ENCODE measurements around the gene BACE1.
"Not testable (repeated sequence)": the region's sequence is repeated elsewhere in the genome, so short reads cannot be mapped to it uniquely, and the experiment has no call there.

Gene BACE1

DNA sequence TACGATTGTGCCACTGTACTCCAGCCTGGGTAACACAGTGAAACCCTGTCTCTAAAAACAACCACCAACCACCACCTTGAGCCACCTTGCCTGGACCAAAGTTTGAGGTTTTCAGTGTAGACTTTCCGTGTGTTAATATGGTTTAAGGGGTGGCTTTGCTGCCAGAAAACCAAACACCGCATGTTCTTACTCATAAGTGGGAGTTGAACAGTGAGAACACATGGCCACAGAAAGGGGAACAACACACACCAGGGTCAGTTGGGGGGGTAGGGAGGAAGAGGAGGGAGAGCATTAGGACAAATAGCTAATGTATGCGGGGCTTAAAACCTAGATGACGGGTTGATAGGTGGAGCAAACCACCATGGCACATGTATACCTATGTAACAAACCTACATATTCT is 43.9 kb downstream of the BACE1 start:
- not testable (repeated sequence) for DNase-seq

DNA sequence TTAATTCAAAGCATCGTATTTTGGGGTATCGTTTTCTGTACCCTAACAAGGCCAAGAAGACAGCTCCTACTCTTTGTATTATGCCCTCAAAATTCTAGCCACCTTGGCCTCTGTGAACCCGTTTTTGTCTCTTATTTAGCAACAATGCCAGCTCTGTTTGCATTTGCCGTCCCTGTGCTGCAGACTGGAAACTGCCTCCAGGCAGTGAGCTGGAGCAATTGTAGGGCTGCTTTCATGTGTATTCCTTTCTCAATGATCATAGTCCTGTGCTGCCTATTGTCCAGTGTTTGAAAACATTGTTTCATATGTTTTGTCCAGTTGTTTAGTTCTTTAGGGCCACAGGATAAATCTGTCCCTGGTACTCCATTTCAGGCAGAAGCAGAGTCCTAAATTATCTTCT is 44.8 kb downstream of the BACE1 start:
- no peak for DNase-seq

DNA sequence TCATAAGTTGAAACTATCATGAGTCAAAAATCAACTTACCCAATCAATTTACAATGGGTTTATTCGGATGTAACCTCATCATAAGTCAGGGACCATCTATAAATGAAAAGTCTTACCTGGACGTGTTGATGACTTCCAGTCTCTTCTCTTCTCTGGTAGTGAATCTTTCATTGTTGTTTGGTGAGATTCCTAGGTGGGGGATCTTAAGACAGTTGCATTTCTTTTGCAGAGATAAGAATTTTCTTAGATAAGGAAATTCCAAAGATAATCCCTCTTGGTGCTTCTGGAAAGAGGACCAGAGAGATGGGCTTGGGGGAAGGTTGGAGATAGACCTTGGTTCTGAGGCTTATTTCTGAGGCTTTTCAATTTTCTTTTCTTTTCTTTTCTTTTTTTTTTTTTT is 46.2 kb downstream of the BACE1 start:
- no peak for DNase-seq

DNA sequence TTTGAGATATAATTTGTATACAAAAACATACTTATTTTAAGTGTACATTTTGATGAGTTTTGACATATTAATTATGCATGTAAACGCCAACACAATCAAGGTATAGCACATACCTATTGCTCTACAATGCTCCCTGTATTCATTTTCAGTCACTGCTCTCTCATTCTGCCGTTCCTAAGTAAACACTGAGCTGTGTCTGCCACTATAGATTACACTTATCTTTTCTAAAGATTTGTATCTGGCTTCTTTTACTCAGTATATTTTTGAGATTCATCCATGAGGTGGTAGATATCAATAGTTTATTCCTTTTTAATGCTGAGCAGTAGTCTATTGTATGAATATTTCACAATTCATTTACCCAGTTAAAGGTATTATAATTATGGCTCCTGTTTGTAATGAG is 50.3 kb downstream of the BACE1 start:
- no peak for DNase-seq

DNA sequence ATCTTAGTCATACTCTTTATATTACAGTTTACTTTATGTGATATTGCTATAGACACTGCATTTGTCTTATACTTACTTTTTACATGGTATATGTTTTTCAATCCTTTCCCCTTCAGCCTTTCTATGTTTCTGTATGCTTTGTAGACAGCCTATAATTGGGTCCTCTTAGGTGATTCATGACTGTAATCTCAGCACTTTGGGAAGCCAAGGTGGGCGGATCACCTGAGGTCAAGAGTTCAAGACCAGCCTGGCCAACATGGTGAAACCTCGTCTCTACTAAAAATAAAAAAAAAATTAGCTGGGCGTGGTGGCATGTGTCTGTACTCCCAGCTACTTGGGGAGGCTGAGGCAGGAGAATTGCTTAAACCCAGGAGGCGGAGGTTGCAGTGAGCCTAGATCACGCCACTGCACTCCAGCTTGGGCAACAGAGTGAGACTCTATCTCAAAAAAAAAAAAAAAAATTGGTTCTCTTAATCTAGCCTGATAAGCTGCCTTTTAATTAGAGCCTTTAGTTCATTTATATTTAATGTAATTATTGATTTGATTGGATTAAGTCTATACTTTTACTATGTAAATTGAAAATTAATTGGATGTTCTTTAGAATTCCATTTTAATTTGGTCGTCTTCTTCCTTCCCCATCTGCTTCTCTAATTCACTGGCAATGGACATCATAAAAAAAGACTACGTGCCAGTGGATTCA is 51.3 kb downstream of the BACE1 start:
- not testable (repeated sequence) for DNase-seq

DNA sequence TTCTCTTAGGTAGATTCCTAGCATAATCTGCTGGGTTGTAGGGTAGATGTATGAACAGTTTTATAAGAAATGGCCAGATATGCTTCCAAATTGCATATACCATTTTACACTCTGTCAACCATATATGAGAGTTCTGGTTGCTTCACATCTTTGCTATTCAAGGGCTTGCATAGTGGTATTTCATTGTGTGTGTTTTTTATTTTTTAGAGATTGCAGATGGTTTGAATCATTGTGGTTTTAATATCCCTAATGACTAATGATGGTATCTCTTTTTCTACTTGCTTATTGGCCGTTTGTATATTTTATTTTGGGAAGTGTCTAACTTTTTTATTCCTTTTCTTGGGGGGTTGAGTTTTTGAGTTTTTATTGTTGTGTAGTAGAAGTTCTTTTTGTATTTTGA is 56.6 kb downstream of the BACE1 start:
- no peak for DNase-seq

DNA sequence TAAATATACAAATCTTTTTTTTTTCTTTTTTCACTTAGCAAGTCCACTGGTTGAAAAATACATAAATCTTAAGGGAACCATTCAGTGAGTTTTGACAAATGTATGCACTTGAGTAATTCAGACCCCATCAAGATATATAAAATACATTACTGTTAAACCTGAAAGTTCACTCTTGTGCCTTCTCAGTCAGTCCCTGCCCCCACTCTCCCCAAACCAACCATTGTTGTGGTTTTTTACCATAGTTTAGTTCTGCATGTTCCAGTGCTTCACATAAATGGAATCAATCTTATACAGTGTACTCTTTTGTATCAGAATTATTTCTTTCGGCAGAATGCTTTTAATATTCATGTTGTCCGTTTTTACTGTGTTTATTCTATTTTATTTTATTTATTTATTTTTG is 57.5 kb downstream of the BACE1 start:
- DNase-seq, result no peak

DNA sequence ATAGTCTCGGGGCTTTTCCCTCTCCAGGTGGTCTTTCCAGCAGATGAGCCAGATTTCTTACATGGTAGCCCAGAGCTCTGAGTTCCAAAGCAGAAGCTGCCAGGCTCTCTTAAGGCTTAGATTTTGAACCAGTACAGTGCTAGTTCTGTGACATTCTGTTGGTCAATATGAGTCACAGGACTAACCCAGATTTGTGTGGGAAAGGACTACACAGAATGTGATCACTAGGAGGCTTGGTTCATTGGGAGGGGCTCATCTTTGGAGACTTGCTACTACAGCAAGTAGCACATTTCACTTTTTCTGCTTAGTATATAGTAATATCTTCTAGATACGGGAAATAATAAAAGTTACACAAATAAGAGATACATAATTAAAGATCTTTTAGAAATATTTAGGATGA is 59.5 kb downstream of the BACE1 start:
- no peak for DNase-seq

DNA sequence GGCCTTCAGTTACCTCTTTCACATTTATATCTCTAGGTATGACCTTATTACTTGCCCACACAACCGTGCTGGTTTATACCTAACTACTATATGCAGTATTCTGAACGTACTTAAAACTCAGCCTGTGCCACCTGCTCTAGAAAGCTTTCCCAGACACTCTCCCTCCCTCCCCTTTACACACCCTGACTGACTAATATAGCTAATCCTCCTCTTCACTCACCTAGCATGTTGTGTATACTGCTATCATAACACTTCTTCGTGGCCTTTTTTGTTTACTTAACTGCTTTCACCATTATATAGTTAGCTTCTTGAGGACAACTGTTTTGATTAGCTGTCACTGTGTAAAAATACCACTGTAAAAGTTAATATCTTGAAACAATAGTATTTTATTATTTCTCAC is 60.1 kb downstream of the BACE1 start:
- no peak for DNase-seq

DNA sequence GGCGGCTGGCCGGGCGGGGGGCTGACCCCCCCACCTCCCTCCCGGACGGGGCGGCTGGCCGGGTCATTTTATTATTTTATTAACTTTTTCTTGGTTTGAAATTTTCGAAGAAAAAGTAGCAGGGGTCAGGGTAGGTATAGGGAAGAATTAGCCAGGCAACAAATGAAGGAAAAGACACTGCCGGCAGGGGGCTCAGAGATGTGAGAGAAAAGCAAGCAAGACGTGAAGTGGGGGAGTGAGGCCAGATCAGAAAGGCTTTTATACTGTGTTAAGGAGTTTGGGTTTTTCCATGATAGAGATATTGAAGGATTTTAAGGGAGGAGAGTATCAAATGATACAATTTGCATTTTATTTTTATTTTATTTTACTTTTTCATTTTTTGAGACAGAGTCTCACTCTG is 64.5 kb downstream of the BACE1 start:
- no peak for DNase-seq

DNA sequence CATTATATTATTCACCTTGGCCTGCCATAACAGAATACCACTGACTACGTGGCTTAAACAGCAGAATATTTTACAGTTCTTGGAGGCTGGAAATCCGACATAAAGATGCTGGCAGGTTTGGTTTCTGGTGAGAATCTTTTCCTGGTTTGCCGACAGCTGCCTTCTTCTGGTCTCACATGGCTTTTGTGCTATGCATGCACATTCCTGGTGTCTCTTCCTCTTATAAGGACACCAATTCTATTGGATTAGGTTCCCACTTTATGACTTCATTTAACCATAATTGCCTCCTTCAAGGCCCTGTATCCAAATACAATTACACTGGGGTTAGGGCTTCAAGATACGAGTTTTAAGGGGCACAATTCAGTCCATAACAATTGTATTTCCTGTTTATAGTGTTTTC is 66.5 kb downstream of the BACE1 start:
- DNase-seq, result no peak

DNA sequence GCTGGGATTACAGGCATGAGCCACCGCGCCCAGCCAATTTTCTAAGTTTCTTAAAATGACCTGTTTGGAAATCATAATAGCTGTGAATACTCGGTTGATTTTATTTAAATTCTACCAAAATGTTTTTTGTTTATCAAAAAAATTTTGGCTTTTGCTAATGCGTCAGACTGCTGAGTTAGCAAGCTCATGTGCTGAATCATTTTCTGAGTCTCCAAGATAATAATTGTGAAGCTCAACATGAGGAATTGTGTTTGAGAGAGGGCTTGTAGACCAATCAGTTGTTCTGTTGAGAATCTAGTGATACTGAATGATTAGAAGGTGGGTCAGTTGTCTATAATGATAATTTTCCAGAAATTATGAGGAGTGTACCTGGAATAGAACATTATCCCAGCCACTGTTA is 67.7 kb downstream of the BACE1 start:
- DNase-seq, result no peak

DNA sequence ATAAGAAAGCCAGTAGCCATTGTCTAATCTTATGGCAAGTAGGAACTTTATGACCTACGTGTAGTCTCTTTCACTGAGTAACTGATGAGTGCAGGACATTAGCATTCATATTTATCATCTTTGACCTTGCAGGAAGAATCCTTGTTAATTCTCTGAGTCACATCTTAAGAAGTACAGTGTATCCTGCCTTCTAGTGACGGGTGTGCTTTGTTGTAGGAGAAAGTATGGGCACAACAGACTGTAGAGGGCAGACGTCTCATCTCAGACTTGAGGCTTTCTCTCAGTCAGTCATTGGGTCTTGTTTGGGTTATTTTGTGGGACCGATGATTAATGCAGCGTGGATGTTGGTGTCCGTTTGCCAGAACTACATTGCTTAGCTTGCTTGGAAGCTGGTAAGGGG is 76.8 kb downstream of the BACE1 start:
- DNase-seq, result no peak

DNA sequence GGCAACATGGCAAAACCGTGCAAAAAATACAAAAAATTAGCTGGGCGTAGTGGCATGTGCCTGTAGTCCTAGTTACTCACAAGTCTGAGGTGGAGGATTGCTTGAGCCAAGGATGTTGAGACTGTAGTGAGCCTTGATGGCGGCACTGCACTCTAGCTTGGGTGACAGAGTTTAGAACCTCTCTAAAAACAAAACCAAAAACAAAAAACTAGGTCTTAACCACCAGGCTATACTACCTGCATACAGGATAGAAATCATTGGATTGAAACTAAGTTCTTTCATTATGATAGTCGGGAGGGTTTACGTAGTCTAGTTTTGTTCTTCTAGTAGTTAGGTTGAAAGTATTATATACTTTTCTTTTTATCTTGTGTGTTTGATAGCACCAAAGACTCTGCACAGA is 77.8 kb downstream of the BACE1 start:
- no peak for DNase-seq
